Esophagus squamous epithelium (tissue), 4 donors: ENCODE results near the gene PTPN2.

ENCODE experiments used
- CTCF ChIP-seq, 6 experiments: fragments of 450-650 bp in 4 of 6; fragments of 200-600 bp in 2 of 6; sonication (generic) in 2 of 6; IDR thresholded peaks; one replicate each; pipeline ENCODE4 v1.5.1; 2016 to 2019; ENCODE audit warnings: antibody characterized with exemption in 6 of 6, mild to moderate bottlenecking in 4 of 6, moderate library complexity in 4 of 6
- POLR2A ChIP-seq, 4 donors: fragments of 450-650 bp; IDR thresholded peaks; one replicate each; pipeline ENCODE4 v1.6.1; 2017; ENCODE audit warnings: antibody characterized with exemption in 4 of 4, mild to moderate bottlenecking in 4 of 4, moderate library complexity in 3 of 4

- TF ChIP-seq POLR2A (IDR thresholded peaks at IDR 0.05) (no peak), CTCF (IDR thresholded peaks at IDR 0.05) (no peak)
These were observed 34.5 kb downstream of the PTPN2 start for GRCh38 chr18:12849548-12849947.
